Measurements from ENCODE around the gene RTEL1. TPM values are rescaled to one million over a fixed set of nuclear protein-coding genes. Genes with fewer than 3 reads are reported as not detected.
A peak's percentile ranks its signal among the peaks of the same experiment; 100 is the strongest.

RTEL1 gene
- total RNA-seq, 2 experiments from 2014 or later = 37.4 to 39.1 TPM

DNA sequence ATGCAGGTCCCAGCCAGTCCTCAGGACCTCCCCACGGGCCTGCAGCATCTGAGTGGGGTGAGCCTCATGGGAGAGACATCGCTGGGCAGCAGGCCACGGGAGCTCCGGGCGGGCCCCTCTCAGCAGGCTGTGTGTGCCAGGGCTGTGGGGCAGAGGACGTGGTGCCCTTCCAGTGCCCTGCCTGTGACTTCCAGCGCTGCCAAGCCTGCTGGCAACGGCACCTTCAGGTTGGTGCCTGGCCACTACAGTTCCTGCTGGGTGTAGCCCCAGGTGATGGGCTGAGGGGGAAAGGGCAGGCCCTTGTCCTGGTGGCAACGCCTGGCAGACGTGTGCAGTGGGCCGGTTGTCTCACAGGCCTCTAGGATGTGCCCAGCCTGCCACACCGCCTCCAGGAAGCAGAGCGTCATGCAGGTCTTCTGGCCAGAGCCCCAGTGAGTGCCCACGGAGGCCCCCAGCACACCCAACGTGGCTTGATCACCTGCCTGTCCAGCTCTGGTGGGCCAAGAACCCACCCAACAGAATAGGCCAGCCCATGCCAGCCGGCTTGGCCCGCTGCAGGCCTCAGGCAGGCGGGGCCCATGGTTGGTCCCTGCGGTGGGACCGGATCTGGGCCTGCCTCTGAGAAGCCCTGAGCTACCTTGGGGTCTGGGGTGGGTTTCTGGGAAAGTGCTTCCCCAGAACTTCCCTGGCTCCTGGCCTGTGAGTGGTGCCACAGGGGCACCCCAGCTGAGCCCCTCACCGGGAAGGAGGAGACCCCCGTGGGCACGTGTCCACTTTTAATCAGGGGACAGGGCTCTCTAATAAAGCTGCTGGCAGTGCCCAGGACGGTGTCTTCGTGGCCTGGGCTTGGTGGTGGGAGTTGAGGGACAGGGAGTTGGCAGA, 37.6 kb downstream of the RTEL1 start:
- TF ChIP-seq, protein P1, sequence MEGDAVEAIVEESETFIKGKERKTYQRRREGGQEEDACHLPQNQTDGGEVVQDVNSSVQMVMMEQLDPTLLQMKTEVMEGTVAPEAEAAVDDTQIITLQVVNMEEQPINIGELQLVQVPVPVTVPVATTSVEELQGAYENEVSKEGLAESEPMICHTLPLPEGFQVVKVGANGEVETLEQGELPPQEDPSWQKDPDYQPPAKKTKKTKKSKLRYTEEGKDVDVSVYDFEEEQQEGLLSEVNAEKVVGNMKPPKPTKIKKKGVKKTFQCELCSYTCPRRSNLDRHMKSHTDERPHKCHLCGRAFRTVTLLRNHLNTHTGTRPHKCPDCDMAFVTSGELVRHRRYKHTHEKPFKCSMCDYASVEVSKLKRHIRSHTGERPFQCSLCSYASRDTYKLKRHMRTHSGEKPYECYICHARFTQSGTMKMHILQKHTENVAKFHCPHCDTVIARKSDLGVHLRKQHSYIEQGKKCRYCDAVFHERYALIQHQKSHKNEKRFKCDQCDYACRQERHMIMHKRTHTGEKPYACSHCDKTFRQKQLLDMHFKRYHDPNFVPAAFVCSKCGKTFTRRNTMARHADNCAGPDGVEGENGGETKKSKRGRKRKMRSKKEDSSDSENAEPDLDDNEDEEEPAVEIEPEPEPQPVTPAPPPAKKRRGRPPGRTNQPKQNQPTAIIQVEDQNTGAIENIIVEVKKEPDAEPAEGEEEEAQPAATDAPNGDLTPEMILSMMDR (IDR thresholded peaks at IDR 0.05) = no peak
- POLR2A ChIA-PET = interaction anchor here (0.8 to 2.7 kb wide), 6 partner anchors 9 to 174 kb away, joined by 3 to 13 read pairs (median 4); partner anchors contain the start of gene ABHD16B
- no peak for DNase-seq
- Mint-ChIP-seq H3K36me3 (ENCODE audit: low read depth) (peaks cover 18% of the 10 kb centered on the region), H3K4me1 (ENCODE audit: low read depth) (peaks cover 26% of the 10 kb centered on the region), H3K4me3 (no peak overlapping the region), H3K9me3 (no peaks in the 10 kb centered on the region), H3K27ac (peak overlapping the region; percentile 25), H3K27me3 (no peaks in the 10 kb centered on the region)
- CTCF ChIA-PET = interaction anchor here (0.8 kb wide), 1 partner anchor 89 kb away, joined by 3 read pairs; no protein-coding TSS in a partner anchor
- ATAC-seq = no peak
- intact Hi-C loops (cut with micrococcal nuclease) = no loop called here

- Mint-ChIP-seq H3K36me3 (ENCODE audit: low read depth) (peaks cover 18% of the 10 kb centered on the region), H3K27ac (peak overlapping the region; percentile 25), H3K27me3 (no peaks in the 10 kb centered on the region), H3K9me3 (no peaks in the 10 kb centered on the region), H3K4me3 (no peak overlapping the region), H3K4me1 (ENCODE audit: low read depth) (peaks cover 26% of the 10 kb centered on the region)
- POLR2A ChIA-PET = interaction anchor here (0.8 to 2.7 kb wide), 5 partner anchors 9 to 174 kb away, joined by 3 to 13 read pairs (median 4); partner anchors contain the start of gene ABHD16B
- TF ChIP-seq, protein P1 (IDR thresholded peaks at IDR 0.05) = no peak
- intact Hi-C loops (cut with micrococcal nuclease) = no loop called here
- CTCF ChIA-PET = interaction anchor here (0.8 kb wide), 1 partner anchor 88 kb away, joined by 3 read pairs; no protein-coding TSS in a partner anchor
- ATAC-seq (peak; percentile 75), DNase-seq (peak; percentile 72)
Observed at GRCh38 chr20:63696306-63696627, 38.2 kb downstream of the RTEL1 start.

GRCh38 chr20:63696628-63697356, 38.7 kb downstream of the RTEL1 start, which contains the start of gene TNFRSF6B:
TSS of gene TNFRSF6B (plus strand) at chr20:63696652. CDS start at chr20:63696768, 116 bp downstream.
- no peak within 1 kb of the TSS for H3K4me3 Mint-ChIP-seq
- CTCF ChIA-PET = interaction anchor here (0.6 to 1.3 kb wide), 3 partner anchors 88 to 159 kb away, joined by 3 read pairs; no protein-coding TSS in a partner anchor
- intact Hi-C loops (cut with micrococcal nuclease) = no loop called here

DNA sequence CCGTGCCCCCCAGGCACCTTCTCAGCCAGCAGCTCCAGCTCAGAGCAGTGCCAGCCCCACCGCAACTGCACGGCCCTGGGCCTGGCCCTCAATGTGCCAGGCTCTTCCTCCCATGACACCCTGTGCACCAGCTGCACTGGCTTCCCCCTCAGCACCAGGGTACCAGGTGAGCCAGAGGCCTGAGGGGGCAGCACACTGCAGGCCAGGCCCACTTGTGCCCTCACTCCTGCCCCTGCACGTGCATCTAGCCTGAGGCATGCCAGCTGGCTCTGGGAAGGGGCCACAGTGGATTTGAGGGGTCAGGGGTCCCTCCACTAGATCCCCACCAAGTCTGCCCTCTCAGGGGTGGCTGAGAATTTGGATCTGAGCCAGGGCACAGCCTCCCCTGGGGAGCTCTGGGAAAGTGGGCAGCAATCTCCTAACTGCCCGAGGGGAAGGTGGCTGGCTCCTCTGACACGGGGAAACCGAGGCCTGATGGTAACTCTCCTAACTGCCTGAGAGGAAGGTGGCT, 39.3 kb downstream of the RTEL1 start:
- DNase-seq (no peak), ATAC-seq (no peak)
- no peak overlapping the region for H3K27ac Mint-ChIP-seq
- peaks cover 26% of the 10 kb centered on the region for H3K4me1 Mint-ChIP-seq (ENCODE audit: low read depth)
- H3K9me3 Mint-ChIP-seq = no peaks in the 10 kb centered on the region
- no peak overlapping the region for H3K4me3 Mint-ChIP-seq
- H3K36me3 Mint-ChIP-seq (ENCODE audit: low read depth) = peaks cover 16% of the 10 kb centered on the region
- POLR2A ChIA-PET = interaction anchor here (0.8 to 2.7 kb wide), 6 partner anchors 9 to 159 kb away, joined by 3 to 16 read pairs (median 8); partner anchors contain the start of genes ARFRP1, LIME1 and ZGPAT
- intact Hi-C loops (cut with micrococcal nuclease) = no loop called here
- CTCF ChIA-PET = interaction anchor here (0.6 to 1.3 kb wide), 2 partner anchors 158 to 160 kb away, joined by 3 read pairs; no protein-coding TSS in a partner anchor
- TF ChIP-seq, protein P1 (IDR thresholded peaks at IDR 0.05) = no peak
- H3K27me3 Mint-ChIP-seq = no peaks in the 10 kb centered on the region

More at GRCh38 chr20:63696628-63697356, 38.7 kb downstream of the RTEL1 start, which contains the start of gene TNFRSF6B:
- Mint-ChIP-seq H3K27me3 (no peaks in the 10 kb centered on the region), H3K9me3 (no peaks in the 10 kb centered on the region), H3K4me1 (ENCODE audit: low read depth) (peaks cover 26% of the 10 kb centered on the region), H3K36me3 (ENCODE audit: low read depth) (peaks cover 18% of the 10 kb centered on the region), H3K27ac (peak within 1 kb of the TSS; percentile 25)
- POLR2A ChIA-PET = interaction anchor here (1.1 to 2.7 kb wide), 8 partner anchors 8 to 175 kb away, joined by 3 to 16 read pairs (median 4); partner anchors contain the start of genes ABHD16B, ARFRP1, LIME1 and ZGPAT
- ATAC-seq (peak; percentile 14), DNase-seq (peak; percentile 28)
- TF ChIP-seq, protein P1 (IDR thresholded peaks at IDR 0.05) = no peak
